ENCODE results near the gene DSP. TPM values are rescaled to one million over a fixed set of nuclear protein-coding genes. Genes with fewer than 3 reads are reported as not detected.
A peak's percentile ranks its signal among the peaks of the same experiment; 100 is the strongest.

Gene DSP
- total and polyA plus RNA-seq, 2 of the 13 experiments (the other 11 are each of a cell fraction or from before 2014, with no cell fraction given): 89.8 to 117 TPM

GRCh38 chr6:7540595-7540994, 876 bp upstream of the DSP start (continued):
- TF ChIP-seq ZBTB4 (CRISPR knock-in tag; IDR thresholded peaks at IDR 0.05; ENCODE audit: borderline replicate concordance): 0 out of 2 replicates have a peak, but pooled peaks have one; percentile 53
- no peak for TF ChIP-seq ZNF672 (CRISPR knock-in tag; IDR thresholded peaks at IDR 0.05)
- no peak for TF ChIP-seq NFE2L1 (CRISPR knock-in tag; IDR thresholded peaks at IDR 0.05; ENCODE audit: borderline replicate concordance)
- peak; percentile 75 for TF ChIP-seq ZBTB33 (CRISPR knock-in tag; IDR thresholded peaks at IDR 0.05)
- TF ChIP-seq ZNF670 (CRISPR knock-in tag; IDR thresholded peaks at IDR 0.05; ENCODE audit: borderline replicate concordance): 0 out of 2 replicates have a peak, but pooled peaks have one; percentile 2
- peak; percentile 25; the same call in 1 of the 2 replicates for TF ChIP-seq CBX5 (CRISPR knock-in tag; IDR thresholded peaks at IDR 0.05; ENCODE audit: borderline replicate concordance)
- no peak for TF ChIP-seq ZNF678 (CRISPR knock-in tag; IDR thresholded peaks at IDR 0.05)
